Skeletal muscle cell (primary cell): ENCODE data around the gene SBK2.
A peak's percentile ranks its signal among the peaks of the same experiment; 100 is the strongest.
"Not testable (repeated sequence)": the region's sequence is repeated elsewhere in the genome, so short reads cannot be mapped to it uniquely, and the experiment has no call there.

Experiments used
- DNase-seq: peaks from one replicate; pipeline ENCODE4 v3.0.0-alpha.2; 2010; ENCODE audit warnings: low read depth
- H3K4me3 ChIP-seq: 2 replicates; pipeline ENCODE4 v1.5.1; 2011; ENCODE audit warnings: low read depth, mild to moderate bottlenecking, control low read depth, low read length, moderate library complexity

SBK2 gene, protein sequence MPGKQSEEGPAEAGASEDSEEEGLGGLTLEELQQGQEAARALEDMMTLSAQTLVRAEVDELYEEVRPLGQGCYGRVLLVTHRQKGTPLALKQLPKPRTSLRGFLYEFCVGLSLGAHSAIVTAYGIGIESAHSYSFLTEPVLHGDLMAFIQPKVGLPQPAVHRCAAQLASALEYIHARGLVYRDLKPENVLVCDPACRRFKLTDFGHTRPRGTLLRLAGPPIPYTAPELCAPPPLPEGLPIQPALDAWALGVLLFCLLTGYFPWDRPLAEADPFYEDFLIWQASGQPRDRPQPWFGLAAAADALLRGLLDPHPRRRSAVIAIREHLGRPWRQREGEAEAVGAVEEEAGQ

DNA sequence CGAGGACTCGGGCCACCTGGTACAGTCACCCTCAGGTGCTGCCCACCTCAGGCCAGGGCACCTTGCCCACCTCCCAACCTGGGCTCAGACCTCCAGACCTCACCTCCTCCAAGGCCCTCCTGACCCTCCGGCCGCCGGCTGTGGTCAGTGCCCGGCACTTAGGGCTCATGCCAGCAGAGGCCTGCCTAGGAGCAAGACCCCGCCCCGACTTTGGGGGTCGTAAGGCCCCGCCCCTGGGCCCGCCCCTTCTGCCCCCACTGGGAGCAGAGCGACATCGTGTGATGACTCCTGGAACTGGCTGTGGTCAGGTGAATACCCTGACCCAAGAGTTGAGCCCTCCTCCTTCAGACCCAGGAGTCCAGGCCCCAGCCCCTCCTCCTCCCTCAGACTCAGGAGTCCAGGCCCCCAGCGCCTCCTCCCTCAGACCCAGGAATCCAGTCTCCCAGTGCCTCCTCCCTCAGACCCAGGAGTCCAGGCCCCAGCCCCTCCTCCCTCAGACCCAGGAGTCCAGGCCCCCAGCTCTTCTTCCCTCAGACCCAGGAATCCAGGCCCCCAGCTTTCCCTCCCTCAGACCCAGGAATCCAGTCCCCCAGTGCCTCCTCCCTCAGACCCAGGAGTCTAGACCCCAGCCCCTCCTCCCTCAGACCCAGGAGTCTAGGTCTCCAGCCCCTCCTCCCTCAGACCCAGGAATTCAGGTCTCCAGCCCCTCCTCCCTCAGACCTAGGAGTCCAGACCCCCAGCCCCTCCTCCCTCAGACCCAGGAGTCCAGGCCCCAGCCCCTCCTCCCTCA is at the start of gene SBK2:
TSS of gene SBK2 (minus strand) at position 183 of the 790 bp plus-strand sequence. CDS start 839 bp downstream, outside the sequence.
- DNase-seq = no peak
- H3K4me3 ChIP-seq = peak within 1 kb of the TSS; percentile 13

DNA sequence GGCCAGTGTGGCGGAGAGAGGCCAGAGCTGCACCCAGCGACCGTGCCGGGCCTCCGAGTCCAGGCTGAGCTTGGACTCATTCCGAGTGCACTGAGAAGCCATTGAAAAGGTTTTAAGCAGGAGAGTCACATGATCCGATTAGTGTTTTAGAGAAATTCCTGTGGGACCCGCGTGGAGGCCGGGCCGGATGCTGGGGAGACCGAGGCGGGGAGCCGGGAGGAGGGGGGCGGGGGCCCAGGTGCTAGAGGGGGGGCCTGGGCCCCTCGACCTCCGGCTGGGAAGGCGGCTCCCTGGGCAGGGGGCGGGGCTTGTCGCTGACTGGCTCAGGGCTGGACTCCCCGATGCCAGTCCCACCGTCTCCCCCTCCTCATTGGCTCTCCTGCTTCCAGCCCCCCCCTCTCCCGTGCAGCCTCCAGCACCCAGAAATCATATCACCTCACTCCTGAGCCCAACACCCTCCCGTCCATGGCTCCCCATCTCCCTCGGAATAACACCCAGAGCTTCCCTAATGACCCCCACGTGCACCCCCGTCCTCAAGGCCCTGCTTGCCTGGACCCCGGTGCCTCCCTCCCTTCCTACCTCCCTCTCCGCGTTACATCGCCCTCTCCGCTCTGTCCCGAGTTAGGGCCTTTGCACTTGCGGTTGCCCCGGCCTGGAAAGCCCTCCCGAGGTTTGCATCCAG is 48.9 kb upstream of the SBK2 start:
- H3K4me3 ChIP-seq = peak overlapping the region; percentile 21
- peak; percentile 63 for DNase-seq

DNA sequence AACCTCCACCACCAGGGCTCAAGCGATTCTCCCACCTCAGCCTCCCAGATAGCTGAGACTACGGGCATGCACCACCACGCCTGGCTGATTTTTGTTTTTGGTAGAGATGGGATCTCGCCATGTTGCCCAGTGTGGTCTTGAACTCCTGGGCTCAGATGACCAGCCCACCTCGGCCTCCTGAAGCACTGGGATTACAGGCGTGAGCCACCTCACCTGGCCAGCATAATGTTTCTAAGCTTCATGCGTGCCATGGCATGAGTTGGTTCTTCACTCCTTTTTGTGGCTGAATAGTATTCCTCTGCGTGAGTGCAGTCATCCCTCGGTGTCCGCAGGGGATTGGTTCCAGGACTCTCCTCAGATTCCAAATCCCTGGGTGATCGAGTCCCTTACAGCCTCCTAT is 47.9 kb upstream of the SBK2 start:
- no peak overlapping the region for H3K4me3 ChIP-seq
- no peak for DNase-seq

DNA sequence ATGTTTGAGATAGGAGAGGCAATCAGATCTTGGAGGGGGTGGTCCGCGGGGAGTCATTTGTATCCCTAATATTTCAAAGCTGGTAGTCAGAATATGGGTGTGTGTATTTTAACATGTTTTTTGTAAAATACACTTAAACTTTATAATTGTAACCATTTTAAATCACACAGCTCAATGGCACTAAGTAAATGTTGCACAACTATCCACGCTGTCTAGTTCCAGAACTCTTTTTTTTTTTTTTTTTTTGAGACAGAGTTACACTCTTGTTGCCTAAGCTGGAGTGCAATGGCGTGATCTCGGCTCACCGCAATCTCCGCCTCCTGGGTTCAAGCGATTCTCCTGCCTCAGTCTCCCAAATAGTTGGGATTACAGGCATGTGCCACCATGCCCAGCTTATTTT is 47.0 kb upstream of the SBK2 start:
- not testable (repeated sequence) for H3K4me3 ChIP-seq, DNase-seq

DNA sequence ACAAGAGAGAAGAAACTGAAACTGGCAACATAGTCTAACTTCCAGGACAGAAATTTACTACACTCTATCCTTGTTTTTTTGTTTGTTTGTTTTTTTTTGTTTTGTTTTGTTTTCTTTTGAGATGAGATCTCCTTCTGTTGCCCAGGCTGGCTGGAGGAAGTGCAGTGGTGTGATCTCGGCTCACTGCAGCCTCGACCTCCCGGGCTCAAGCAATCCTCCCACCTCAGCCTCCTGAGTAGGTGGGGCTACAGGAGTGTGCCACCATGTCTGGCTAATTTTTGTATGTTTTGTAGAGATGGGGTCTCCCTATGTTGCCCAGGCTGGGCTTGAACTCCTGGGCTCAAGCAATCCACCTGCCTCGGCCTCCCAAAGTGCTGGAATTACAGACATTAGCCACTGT is 45.4 kb upstream of the SBK2 start:
- not testable (repeated sequence) for H3K4me3 ChIP-seq, DNase-seq

DNA sequence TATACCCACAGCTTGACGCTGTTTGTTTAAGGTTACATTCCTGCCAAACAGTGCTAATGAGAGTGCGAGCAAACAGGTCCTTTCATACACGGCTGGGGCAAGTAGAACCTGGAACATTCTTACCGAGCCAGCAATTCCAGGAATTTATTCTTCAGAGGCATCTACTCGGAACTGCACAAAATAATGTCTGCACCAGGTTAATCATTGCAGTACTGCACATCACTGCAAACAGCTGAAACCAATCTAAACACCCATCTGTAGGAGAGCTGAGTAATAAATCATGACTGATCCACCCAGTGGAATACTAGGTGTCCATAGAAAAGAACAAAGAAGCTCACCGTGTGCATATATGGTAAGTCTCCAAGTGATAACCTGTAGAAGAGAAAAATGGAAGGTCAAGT is 44.9 kb upstream of the SBK2 start:
- H3K4me3 ChIP-seq = no peak overlapping the region
- no peak for DNase-seq

DNA sequence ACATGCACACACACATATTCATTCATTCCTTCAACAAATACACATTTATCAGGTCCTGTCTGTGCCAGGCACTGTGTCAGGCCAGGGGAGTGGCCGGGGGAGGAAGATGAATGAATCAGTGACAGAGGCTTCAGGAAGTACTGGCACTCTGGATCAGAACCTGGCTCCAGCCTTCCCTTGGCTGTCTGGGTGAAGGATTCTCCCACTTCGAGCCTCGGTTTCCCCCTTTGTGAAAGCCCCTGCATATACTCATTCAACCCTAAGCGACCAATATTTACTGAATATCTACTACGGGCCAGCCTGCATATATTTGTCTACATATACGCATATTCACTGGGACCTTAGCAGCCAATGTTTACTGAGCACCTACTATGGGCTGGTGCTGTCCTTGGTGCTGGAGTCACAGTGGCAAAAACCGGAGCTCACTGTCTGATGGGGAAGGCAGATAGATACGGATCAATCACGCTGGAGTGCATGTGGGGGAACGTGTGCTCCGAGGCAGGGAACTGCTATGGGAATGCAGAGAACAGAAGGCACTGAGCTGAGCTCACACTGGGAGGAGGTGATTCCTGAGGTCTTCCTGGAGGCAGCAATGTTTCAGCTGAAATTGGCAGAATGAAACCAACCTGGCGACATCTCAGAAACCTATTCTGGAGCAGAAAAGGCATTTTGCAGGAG is 44.4 kb upstream of the SBK2 start:
- no peak for DNase-seq
- H3K4me3 ChIP-seq = peak overlapping the region; percentile 93

DNA sequence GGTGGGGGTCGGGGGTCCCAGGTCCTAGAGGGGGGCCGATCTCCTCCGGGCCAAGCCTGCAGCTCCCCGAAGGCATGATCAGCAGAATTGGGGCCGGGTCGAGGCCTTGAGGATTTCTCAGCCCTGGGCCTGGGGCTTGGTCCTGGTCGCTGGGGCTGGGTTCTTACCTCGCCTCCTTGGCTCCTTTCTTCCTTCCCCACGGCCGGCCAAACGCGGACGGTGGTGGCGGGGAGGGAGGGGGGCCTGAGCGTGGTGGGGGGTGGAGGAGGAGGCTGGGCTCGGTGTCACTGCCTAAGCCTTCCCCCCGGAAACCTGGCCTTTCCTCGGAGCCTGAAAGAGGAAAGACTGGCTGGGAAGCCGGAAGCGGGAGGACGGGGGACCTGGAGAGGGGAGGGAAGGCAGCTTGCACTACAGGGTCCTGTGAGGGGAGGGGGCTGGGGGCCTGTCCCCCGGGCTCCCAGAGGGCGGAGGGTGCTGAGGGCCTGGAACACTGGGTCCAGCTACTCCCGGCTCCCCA is 43.8 kb upstream of the SBK2 start, which contains the start of gene ZNF579:
TSS of gene ZNF579 (minus strand) at position 221 of the 517 bp plus-strand sequence. CDS start 1,209 bp downstream, outside the sequence.
- H3K4me3 ChIP-seq = peak within 1 kb of the TSS; percentile 93
- peak; percentile 53 for DNase-seq

DNA sequence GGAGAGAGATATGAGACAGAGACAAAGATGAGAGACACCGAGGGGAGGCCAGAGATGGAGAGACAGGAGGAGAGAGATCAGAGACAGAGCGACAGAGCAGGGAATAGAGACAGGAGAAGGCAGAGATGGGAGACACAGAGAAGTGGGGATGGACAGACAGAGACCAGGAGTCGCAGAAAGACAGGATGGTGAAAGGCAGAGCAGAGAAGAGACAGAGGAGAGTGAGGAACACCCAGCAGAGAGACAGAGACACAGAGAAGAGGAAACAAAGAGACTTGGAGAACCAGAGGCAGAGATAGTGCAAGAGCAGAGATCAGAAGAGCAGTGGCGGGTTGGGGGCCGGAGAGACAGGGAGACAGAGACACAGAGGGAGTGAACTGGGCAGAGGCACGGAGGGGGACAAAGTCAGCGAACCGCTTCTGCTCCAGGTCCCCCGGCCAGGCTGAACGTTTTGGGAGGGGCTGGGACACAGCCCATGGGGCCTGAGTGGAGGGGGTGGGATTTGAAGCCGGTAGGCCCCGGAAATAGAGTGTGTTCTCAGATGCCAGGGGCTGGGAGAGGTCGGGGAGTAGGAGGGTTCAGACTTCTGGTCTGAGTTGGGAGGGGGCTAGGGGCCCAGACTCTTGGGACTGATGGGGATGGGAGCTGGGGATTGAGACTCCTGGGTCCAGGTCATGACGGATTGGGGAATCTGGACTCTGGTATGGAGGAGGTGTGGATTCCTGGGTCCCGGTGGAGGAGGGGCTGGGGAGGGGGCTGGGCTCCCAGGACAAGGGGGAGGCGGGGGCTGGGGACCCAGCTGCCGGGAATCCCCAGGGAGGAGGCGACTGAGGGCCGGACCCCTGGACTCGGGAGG is 43.1 kb upstream of the SBK2 start:
- no peak for DNase-seq

DNA sequence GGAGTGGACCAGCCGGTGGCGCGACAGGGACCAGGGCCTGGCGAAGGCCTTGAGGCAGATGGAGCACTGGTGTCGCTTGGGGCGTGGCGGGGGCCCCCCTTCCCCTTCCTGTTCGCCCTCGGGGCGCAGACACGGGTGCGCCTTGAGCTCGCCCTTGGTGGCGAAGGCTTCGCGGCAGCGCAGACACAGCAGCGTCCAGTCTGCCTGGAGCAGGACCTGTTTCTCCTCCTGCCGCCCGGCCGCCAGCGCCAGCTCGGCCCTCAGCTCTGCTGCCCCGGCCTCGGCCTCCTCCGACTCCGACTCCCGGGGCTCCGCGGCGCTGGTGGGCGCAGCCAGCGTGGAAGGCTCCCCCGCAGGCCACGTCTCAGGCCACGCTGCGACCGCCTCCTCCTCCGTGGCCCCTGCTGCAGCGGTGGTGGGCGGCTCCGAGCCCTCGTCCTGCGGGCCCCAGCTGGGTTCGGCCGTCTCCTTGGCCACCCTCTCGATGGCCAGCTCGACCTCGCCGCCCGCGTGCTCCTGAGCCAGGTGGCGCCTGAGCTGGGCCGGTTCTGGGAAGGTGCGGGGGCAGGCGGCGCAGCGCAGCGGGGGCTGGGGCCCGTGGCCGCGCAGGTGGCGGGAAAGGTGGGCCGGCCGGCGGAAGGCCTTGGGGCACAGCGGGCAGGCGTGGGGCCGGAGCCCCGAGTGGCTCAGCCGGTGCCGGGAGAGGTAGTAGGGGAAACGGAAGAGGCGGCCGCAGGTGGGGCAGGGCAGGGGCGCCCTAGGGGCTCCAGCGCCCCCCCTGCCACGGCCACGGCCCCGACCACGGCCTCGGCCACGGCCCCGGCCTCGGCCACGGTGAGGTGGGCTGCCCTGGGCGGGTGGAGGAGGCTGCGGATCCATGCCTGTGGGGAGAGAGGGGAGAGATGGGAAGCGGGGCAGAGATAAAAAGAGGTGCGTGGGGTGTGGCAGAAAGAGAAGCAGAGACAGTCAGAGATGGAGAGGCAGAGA is 42.1 kb upstream of the SBK2 start:
- DNase-seq = no peak
- H3K4me3 ChIP-seq = peak overlapping the region; percentile 93

More for the DNA sequence above, 43.1 kb upstream of the SBK2 start:
- H3K4me3 ChIP-seq = peak overlapping the region; percentile 93

DNA sequence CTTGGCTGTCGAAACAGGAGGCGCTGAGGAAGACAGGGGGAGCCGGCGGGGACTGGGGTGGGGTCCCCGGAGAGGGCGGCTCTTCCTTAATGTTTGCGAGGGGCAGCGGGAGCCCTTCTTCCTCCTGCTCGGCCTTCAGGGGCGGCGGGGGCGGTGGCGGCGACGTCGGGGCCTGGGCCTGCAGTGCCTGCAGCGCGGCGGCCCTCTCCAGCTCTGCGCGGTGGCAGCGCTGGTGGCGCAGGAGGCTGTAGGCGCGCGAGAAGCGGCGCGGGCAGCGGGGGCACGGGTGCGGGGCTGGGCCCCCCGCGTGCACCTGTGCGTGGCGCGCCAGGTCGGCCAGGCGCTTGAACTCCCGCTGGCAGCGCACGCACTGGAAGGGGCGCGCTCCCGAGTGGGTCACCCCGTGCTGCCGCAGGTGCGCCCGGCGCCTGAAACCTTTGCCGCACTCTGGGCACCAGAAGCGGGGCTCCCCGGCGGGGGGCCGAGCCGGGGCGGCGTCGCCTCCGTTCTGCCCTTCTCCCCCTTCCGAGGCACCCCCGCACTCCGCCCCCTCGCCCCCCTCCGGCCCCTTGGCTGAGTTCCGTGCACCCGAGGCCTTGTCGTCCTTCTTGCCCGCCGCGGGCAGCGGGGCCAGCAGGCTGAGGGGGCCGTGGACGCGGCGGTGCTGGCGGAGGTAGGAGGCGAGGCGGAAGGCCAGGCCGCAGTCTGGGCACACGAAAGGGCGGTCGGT is 41.3 kb upstream of the SBK2 start:
- DNase-seq = no peak
- no peak overlapping the region for H3K4me3 ChIP-seq

DNA sequence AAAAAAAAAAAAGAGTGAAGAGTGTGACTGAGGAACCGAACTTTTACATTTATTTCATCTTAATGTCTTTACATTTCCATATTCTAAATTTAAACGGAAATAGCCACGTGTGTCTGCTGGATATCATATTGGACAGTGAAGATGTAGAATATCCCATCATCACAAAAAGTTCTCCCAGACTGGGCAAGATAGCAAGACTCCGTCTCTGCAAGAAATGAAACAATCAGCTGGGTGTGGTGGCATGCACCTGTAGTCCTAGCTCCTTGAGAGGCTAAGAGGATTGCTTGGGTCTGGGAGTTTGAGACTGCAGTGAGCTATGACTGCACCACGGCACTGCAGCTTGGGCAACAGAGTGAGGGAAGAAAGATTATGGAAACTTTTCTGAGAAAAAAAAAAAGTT is 39.8 kb upstream of the SBK2 start:
- H3K4me3 ChIP-seq = no peak overlapping the region
- no peak for DNase-seq

DNA sequence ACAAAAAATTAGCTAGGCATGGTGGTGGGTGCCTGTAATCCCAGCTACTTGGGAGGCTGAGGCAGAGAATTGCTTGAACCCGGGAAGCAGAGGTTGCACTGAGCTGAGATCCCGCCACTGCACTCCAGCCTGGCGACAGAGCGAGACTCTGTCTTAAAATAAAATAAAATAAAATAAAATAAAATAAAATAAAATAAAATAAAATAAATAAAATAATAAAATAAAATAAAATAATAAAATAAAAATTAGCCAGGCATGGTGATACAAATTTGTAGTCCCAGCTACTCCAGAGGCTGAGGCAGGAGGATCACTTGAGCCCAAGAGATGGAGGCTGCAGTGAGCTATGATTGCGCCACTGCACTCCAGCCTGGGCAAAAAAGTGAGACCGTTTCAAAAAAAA is 37.0 kb upstream of the SBK2 start:
- DNase-seq, H3K4me3 ChIP-seq: not testable (repeated sequence)

DNA sequence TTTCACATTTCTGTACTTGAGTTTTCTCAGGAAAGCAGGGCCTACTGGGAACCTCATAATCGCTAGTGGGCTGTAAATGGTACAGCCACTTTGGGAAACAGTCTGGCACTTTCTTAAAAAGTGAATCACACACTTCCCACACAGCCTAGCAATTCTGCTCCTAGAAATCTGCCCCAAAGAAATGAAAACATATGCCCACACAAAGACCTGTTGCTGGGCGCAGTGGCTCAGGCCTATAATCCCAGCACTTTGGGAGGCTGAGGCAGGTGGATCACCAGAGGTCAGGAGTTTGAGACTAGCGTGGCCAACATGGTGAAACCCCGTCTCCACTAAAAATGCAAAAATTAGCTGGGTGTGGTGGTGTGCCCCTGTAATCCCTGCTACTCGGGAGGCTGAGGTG is 32.5 kb upstream of the SBK2 start:
- not testable (repeated sequence) for DNase-seq, H3K4me3 ChIP-seq

DNA sequence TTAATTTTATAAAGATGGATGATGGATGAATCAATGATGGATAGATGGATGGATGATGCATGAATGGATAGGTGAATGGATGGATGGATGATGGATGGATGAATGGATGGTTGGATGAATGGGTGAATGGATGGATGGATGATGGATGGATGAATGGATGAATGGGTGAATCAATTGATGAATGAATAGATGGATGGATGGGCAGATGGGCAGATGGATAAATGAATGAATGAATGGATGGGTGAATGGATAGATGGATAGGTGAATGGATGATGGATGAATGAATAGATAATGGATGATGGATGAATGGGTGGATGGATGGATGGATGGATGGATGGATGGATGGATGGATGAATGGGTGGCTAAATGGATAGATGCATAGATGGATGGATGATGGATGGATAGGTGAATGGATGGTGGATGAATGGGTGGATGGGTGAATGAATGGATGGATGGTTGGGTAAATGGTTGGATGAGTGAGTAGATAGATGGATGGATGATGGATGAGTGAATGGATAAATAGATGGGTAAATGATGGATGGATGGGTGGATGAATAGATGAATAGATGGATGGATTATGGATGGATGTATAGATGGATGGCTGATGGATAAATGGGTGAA is 30.9 kb upstream of the SBK2 start:
- DNase-seq = no peak
- no peak overlapping the region for H3K4me3 ChIP-seq

DNA sequence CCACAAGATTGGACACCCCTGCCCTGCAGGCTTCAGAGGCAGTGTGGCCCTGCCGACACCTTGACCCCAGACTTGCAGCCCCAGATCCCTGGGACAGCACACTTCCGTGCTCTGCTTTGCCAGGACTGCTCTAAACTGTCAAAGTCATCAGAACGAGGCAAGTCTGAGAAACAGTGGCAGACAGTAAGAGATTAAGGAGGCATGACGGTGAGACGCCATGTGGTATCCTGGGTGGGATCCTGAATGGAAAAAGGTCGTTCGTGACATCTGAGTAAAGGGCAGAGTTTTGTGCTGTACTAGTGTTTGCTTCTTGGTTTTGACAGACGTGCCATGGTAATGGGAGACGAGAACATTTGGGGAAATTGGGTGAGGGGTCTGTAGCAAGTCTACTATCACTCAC is 29.9 kb upstream of the SBK2 start:
- DNase-seq = no peak
- no peak overlapping the region for H3K4me3 ChIP-seq
